GM21390 (cell line): Measurements from ENCODE around the gene SASS6.
A peak's percentile ranks its signal among the peaks of the same experiment; 100 is the strongest.
"Not testable (repeated sequence)": the region's sequence is repeated elsewhere in the genome, so short reads cannot be mapped to it uniquely, and the experiment has no call there.

Experiments used
- ATAC-seq: cut with Tn5 transposase; IDR thresholded peaks from one replicate; pipeline ENCODE4 v1.9.1; 2021; ENCODE audit not compliant: unreplicated experiment

Gene SASS6

GRCh38 chr1:100050139-100050538 lies 82.6 kb downstream of the SASS6 start:
- no peak for ATAC-seq

- not testable (repeated sequence) for ATAC-seq
Observed at GRCh38 chr1:100047235-100047708, 85.5 kb downstream of the SASS6 start.

GRCh38 chr1:100045206-100045605 lies 87.5 kb downstream of the SASS6 start:
- ATAC-seq, result no peak

- no peak for ATAC-seq
Observed at GRCh38 chr1:100039591-100039990, 93.1 kb downstream of the SASS6 start.

- ATAC-seq, result peak; percentile 44
Observed at GRCh38 chr1:100038660-100039287, 94.0 kb downstream of the SASS6 start.

GRCh38 chr1:100037927-100038659 lies 94.6 kb downstream of the SASS6 start:
- peak; percentile 88 for ATAC-seq

GRCh38 chr1:100037656-100037926 lies 95.1 kb downstream of the SASS6 start:
- no peak for ATAC-seq

GRCh38 chr1:100036718-100037655 lies 95.7 kb downstream of the SASS6 start:
- no peak for ATAC-seq

GRCh38 chr1:100035214-100035613 lies 97.5 kb downstream of the SASS6 start:
- no peak for ATAC-seq

GRCh38 chr1:100034470-100034869 lies 98.3 kb downstream of the SASS6 start:
- ATAC-seq, result no peak
